GM13976 (cell line): ENCODE data around the gene PSMB3.

Source experiments
- DNase-seq: peaks from one replicate; pipeline ENCODE4 v3.0.0; 2012; ENCODE audit warnings: low spot score
- in situ Hi-C: fragments of 300-500 bp; cut with MboI; formaldehyde crosslinking; loops from one replicate; pipeline ENCODE4 v1.12.0; 2022; ENCODE audit warnings: low sequenced_read_pairs, mixed read lengths, inconsistent platforms; ENCODE audit not compliant: unreplicated experiment
- TF ChIP-seq, protein P1 (sequence below): IDR thresholded peaks from 2 replicates; pipeline ENCODE4 v1.5.1; 2012; ENCODE audit warnings: borderline replicate concordance, mild to moderate bottlenecking; ENCODE audit not compliant: insufficient read depth; ENCODE audit errors: extremely low read depth, missing control alignments, control extremely low read depth

The PSMB3 gene

DNA sequence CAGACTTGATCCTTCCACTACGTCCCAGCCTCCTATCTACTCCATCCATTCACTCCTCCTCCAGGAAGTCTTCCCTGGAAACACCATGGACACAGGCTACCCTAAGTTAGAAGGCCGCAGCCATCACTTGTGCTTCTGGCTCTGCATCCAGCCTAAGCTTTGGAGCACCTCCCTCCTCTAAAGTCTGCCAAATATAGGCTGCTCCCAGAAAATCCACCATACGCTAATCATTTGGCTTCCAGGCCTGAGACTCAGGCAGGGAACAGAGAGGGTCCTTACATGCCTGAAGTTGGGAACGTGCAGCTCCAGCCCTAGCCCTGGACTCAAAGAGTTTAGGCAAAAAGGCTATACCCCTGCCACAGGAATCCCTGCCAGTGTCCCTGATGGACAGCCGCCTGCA lies 11.1 kb upstream of the PSMB3 start:
- no peak for DNase-seq
- in situ Hi-C loops = loop anchor here (5.0 kb wide), 1 partner anchor 64 kb away; no protein-coding TSS in a partner anchor
- TF ChIP-seq, protein P1, sequence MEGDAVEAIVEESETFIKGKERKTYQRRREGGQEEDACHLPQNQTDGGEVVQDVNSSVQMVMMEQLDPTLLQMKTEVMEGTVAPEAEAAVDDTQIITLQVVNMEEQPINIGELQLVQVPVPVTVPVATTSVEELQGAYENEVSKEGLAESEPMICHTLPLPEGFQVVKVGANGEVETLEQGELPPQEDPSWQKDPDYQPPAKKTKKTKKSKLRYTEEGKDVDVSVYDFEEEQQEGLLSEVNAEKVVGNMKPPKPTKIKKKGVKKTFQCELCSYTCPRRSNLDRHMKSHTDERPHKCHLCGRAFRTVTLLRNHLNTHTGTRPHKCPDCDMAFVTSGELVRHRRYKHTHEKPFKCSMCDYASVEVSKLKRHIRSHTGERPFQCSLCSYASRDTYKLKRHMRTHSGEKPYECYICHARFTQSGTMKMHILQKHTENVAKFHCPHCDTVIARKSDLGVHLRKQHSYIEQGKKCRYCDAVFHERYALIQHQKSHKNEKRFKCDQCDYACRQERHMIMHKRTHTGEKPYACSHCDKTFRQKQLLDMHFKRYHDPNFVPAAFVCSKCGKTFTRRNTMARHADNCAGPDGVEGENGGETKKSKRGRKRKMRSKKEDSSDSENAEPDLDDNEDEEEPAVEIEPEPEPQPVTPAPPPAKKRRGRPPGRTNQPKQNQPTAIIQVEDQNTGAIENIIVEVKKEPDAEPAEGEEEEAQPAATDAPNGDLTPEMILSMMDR = no peak

DNA sequence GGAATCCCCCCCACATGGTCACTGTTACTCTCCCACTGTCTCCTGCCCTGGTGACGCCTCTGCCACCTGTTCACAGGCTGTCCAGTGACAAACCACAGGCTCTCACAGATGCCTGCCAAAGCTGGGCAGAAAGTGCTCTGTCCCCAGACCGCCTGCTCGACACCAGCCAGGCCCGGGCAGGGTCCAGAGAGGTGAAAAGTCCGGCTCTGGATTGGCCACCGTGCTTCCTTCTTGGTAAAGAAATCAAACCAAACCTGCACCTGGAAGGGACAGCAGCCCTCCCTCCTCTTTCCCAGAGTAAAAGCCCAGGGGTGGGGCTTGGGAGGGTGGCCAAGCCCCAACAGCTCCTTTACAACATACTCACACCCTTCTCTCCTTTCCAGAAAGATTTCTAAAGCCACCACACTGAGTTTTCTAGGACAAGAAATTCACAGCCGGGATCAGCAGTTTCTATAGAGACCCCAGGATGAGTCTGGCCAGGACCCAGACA lies 10.6 kb upstream of the PSMB3 start:
- DNase-seq = no peak

DNA sequence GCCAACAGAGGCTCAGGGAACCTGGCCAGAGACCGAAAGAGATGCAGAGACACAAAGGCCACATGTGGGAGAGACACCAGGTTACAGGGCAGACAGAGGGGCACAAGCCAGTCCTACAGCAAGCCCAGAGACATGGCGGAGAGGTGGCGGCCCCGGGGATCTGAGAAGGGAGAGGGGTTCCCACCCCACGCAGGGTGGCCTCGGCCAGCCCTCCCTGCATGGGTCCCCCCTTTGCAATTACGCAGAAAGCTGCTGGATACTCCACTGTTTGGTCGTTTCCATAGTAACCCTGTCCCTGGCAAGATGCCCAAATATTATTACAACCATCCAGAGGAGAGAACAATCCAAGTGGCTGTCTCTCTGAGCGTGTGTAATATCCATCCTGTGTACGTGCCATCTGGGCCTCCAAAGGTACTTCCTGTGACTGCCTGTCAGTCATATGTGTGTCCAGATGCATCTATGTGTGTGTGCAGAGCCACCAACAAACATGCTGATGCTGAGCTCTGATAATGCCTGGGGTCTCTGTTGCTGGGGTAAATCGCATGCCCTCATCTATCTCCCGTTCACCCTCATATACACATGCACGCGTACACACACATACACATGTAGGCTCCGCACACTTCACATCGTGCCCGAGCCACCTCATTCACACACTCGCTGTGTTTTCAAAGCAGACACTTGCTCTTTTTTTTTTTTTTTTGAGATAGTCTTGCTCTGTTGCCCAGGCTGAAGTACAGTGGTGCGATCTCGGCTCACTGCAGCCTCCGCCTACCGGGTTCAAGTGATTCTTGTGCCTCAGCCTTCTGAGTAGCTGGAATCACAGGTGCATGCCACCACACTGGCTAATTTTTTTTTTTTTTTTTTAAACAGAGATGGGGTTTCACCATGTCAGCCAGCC lies 9.9 kb upstream of the PSMB3 start:
- TF ChIP-seq, protein P1 = no peak
- in situ Hi-C loops = loop anchor here (5.0 kb wide), 1 partner anchor 65 kb away; no protein-coding TSS in a partner anchor
- DNase-seq = no peak

More for the DNA sequence above, 10.6 kb upstream of the PSMB3 start:
- TF ChIP-seq, protein P1 = no peak
- in situ Hi-C loops = loop anchor here (5.0 kb wide), 1 partner anchor 65 kb away; no protein-coding TSS in a partner anchor

DNA sequence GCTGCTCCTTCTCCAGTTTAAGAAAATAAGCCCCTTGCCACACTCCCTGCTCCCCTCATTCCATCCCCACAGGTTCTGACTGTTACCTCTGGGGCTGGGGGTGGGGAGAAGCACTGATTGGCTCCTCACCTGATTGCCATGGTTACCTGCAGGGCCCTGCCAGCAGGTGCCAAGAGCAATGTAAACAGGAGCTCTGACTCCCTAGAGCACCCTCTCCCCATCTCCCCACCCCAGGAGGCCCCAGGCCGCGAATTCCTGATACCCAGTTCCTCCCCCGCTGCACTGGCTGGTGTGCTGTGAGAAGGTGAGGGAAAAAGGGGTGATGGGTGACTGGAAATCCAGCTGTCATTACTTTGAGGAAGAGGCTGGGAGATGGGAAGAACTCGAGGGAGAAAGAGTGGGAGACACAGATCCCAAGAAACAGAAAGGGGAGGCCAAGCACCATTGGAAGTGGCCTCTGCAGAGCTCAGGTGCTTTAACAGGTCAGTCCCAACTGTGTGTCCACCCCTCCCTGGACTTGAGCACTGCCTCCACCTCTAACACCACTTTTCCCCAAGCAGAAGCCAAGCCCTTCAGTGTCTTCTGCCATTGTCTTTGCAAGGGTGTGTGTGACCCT lies 8.9 kb upstream of the PSMB3 start:
- no peak for DNase-seq
- in situ Hi-C loops = loop anchor here (5.0 kb wide), 1 partner anchor 66 kb away; no protein-coding TSS in a partner anchor
- TF ChIP-seq, protein P1 = no peak

DNA sequence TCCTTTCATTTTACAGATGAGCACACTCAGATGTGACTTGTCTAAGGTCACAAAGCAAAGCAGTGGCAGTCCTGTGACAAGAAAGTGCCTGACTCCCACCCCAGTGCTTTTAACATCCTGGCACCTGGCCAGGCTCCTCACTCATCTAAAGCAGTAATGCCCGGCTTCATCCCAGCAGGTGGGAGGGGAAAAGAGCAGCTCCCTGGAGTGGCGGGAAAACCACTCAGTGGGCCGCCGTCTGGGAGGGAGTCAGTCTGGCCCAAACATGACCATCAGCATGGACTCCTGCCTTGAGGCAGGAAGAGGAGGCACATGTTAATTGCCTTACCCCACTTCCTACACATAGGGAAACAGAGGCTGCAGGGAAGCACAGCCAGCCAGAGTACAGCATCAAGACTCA lies 7.0 kb upstream of the PSMB3 start:
- TF ChIP-seq, protein P1 = no peak
- no peak for DNase-seq
- in situ Hi-C loops = no loop called here

DNA sequence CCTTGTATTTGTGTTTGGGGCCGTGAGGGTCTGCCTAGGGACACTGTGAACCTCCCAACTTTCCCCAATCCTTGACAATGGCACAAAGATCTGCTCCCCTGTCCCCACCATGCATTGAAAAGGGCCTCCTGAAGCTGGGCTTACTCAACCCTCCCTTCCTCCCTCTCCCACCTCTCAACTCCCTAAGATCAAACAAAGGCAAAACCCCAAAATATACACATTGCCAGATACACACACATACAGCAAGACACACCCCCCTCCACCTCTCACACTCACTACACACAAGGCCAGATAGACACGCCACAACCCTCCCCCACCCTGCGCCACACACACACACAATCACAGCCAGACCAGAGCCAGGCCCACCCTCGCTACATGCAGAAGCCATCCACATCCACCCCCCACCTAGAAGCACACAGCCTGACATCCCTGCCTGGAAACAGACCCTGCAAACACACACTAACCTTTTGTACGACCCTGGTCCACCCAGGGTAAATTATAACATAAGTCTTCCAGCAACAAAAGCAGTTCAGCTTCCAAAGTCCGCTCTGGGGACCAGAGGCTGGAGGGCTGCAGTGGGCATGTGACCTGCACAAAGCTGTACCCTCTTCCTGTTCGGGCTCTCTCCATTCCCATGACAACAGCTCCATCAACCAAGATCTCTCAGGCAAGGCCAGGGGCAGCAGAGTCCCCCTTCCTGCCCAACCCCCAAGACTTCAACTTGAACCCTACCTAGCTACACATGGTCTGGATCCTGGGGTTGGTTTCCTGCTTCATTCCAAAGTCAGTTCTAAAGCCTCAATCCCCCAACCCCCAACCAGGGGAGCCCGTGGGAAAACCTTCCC lies 6.3 kb upstream of the PSMB3 start:
- TF ChIP-seq, protein P1 = no peak
- in situ Hi-C loops = no loop called here
- DNase-seq = no peak
